ENCODE data around the gene ABTB1.

DNA sequence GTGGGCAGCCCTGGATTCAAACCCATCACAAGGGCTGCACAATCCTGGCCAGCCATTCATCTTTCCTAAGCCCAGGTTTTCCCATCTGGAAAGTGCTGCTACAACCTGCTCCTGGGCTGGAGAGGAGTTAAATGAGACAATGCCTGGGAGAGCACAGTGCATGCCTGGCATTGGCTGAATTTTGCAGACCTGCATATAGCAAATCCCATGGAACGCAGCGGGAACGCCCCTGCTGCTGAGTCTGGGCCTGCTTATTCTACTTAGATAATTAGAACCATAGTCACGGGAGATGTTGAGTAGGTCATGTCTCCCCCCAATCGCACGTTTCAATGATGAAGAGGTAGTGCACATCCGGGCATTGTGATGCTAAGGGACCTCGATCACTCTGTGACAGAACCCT, 46.6 kb downstream of the ABTB1 start:
- TF ChIP-seq ZNF550 (CRISPR knock-in tag; IDR thresholded peaks at IDR 0.05; ENCODE audit: borderline replicate concordance), result no peak
- TF ChIP-seq, protein P1, sequence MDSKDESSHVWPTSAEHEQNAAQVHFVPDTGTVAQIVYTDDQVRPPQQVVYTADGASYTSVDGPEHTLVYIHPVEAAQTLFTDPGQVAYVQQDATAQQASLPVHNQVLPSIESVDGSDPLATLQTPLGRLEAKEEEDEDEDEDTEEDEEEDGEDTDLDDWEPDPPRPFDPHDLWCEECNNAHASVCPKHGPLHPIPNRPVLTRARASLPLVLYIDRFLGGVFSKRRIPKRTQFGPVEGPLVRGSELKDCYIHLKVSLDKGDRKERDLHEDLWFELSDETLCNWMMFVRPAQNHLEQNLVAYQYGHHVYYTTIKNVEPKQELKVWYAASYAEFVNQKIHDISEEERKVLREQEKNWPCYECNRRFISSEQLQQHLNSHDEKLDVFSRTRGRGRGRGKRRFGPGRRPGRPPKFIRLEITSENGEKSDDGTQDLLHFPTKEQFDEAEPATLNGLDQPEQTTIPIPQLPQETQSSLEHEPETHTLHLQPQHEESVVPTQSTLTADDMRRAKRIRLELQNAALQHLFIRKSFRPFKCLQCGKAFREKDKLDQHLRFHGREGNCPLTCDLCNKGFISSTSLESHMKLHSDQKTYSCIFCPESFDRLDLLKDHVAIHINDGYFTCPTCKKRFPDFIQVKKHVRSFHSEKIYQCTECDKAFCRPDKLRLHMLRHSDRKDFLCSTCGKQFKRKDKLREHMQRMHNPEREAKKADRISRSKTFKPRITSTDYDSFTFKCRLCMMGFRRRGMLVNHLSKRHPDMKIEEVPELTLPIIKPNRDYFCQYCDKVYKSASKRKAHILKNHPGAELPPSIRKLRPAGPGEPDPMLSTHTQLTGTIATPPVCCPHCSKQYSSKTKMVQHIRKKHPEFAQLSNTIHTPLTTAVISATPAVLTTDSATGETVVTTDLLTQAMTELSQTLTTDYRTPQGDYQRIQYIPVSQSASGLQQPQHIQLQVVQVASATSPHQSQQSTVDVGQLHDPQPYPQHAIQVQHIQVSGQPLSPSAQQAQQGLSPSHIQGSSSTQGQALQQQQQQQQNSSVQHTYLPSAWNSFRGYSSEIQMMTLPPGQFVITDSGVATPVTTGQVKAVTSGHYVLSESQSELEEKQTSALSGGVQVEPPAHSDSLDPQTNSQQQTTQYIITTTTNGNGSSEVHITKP (CRISPR knock-in tag; IDR thresholded peaks at IDR 0.05; ENCODE audit: low read depth), result no peak
- no peak for TF ChIP-seq ZZZ3 (CRISPR knock-in tag; IDR thresholded peaks at IDR 0.05; ENCODE audit: borderline replicate concordance)
- no peak for TF ChIP-seq KLF6 (CRISPR knock-in tag; IDR thresholded peaks at IDR 0.05)
- TF ChIP-seq RFX5 (IDR thresholded peaks at IDR 0.05; ENCODE audit: low read depth, low read length), result no peak
- no peak for TF ChIP-seq EZH2 (conservative IDR thresholded peaks at IDR 0.05; ENCODE audit: low read depth, low read length)
- TF ChIP-seq ZSCAN21 (CRISPR knock-in tag; IDR thresholded peaks at IDR 0.05; ENCODE audit: borderline replicate concordance), result no peak
- TF ChIP-seq, protein P2, sequence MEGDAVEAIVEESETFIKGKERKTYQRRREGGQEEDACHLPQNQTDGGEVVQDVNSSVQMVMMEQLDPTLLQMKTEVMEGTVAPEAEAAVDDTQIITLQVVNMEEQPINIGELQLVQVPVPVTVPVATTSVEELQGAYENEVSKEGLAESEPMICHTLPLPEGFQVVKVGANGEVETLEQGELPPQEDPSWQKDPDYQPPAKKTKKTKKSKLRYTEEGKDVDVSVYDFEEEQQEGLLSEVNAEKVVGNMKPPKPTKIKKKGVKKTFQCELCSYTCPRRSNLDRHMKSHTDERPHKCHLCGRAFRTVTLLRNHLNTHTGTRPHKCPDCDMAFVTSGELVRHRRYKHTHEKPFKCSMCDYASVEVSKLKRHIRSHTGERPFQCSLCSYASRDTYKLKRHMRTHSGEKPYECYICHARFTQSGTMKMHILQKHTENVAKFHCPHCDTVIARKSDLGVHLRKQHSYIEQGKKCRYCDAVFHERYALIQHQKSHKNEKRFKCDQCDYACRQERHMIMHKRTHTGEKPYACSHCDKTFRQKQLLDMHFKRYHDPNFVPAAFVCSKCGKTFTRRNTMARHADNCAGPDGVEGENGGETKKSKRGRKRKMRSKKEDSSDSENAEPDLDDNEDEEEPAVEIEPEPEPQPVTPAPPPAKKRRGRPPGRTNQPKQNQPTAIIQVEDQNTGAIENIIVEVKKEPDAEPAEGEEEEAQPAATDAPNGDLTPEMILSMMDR (CRISPR knock-in tag; IDR thresholded peaks at IDR 0.05), result no peak
- TF ChIP-seq SNRNP70 (IDR thresholded peaks at IDR 0.05; ENCODE audit: low read depth, low read length), result no peak
- TF ChIP-seq POLR2A (IDR thresholded peaks at IDR 0.05; ENCODE audit: insufficient read depth in 1 of 2, low read depth in 2 of 2, low read length in 2 of 2), result no peak

Measured in HepG2 (cell line).